Stimulated activated CD4-positive, alpha-beta T cell treated with anti-CD3 and anti-CD28 coated beads, Interleukin-2, amount 100 ng/mL, for 48 hours (primary cell): ENCODE measurements around the gene ORMDL3.

ENCODE experiments used
- DNase-seq, 2 donors: peaks; one replicate each; pipeline ENCODE4 v3.0.0-alpha.2; 2020

ORMDL3 gene

DNA sequence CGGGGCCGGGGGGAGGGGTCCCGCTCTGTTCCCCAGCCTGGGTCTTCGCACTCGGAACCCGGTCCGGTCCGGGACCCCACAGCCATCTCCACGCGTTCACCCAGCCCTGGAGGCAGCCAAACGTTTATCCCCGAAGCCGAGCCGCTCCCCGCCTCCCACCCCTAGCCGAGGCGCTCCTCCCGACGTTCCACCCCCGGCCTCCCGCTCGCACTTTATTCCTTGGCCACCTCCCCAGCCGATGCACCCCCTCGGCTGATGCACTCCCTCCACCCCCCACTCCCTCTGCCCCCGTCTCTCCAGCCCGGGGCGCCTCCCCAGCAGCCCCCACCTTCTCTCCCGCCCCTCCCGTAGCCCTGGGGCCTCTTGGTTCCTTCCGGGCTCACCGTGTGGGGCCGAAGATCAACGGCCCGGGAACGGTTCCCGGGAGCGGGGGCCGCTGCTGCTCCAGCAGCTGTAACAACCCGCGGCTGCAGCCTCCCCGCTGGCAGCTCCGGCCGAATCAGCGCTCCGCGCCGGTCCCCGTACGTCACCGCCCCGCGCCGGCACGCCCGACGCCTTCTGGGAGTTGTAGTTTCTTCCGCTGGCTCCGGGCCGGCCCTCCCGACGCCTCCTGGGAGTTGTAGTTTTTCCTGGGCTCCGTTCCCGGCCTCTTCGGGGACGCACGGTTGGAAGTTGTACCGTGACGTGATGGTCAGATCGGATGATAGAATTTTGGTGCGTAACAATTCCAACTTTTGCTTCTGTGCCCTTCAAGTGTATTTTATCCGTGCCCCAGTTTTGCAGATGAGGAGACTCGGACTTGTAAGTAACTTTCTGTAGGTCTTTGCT is at the start of gene ORMDL3, which contains the start of gene LRRC3C:
TSS of gene ORMDL3 (minus strand) at position 501 of the 828 bp plus-strand sequence. CDS start 3,398 bp downstream, outside the sequence.
TSS of gene LRRC3C (plus strand) at position 632 of the 828 bp plus-strand sequence. CDS start 13,792 bp downstream, outside the sequence.
- peak; percentile 89 to 91 for DNase-seq

DNA sequence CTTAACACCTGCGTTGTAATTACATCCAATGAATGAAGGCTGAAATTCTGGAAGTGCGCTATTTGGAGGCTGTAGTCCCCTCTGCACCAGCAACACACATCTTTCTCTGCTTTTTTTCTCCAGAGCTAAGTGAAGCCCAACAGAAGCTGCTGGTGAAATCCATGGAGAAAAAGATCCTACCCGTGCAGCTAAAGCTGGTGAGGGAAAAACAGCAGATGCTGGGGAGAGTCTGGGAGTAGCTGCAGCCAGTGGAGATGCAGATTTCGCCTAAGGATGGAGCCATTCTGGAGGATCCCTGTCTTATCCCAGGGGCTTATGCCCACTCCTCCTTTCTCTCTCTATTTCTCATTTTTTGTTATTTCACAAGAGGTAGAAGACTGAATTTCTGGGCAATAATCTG is 48.4 kb upstream of the ORMDL3 start:
- DNase-seq: no peak

DNA sequence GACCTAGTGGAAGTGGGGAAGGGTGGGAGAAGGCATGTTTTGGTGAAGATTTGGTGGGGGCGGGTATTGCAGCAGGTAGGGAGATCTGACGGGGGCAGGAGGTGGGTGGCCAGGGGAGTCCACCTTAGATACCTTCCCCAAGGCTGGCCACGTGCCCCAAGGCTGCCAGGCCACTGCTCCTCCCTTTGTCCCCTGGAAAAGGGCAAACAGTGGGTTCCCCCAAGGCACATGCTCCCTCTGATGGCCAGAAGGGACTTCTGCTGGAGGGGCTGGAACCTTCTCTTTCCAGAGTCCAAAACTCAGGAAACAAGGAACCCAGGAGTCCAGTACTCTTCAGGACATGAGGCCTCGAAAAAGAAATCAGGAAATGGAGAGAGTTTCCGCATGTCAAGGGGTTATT is 47.0 kb upstream of the ORMDL3 start:
- DNase-seq: no peak

GRCh38 chr17:39973496-39973895 is 46.1 kb upstream of the ORMDL3 start:
- no peak for DNase-seq

DNA sequence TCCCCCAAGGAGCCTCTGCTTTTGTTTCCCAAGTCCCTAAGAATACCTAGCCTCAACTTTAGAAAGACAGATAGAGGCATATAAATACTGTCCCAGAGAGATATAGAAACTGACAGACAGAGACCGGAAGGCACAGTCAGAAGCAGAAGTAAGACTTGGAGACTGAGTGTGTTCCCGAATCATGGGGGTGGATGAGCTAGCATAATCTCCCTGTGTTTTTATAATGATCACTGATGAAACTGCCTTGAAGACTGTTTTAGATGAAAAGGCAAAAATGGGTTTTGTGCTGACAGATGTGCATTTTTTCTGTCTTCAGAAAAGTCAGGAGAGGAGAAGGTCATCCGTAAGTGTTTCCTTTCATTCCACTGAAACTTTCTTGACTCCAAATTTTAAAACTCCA is 44.9 kb upstream of the ORMDL3 start:
- no peak for DNase-seq

DNA sequence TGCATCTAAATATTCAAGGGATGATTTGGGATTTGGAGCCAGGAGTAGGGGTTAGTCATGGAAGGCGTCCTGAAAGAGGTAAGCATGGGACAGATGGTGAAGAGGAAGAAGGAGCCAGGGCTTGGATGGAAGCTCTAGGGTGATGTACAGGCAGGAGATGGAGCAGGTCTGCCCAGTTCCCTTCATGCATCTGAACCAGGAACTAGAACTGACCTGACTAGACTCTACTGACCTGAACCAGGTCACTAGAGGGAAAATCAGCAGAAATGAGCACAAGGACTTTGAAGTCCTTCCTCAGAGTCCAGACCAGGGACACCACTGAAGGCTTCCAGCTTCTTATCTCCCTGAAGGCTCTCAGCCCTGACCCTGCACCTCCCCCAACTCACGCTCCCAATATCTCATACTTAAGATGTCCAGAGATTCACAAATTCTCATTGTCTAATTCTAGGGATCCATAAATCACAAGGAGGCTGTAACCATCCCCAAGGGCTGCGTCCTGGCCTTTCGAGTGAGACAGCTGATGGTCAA is 43.7 kb upstream of the ORMDL3 start:
- DNase-seq: no peak

- DNase-seq: no peak
These were observed 42.8 kb upstream of the ORMDL3 start for GRCh38 chr17:39970157-39970692.

- DNase-seq: no peak
These were observed 42.0 kb upstream of the ORMDL3 start for GRCh38 chr17:39969375-39969774.

- DNase-seq: no peak
These were observed 41.4 kb upstream of the ORMDL3 start for GRCh38 chr17:39968761-39969160.

GRCh38 chr17:39966771-39967170 is 39.4 kb upstream of the ORMDL3 start:
- DNase-seq: no peak

GRCh38 chr17:39965017-39965699 is 37.8 kb upstream of the ORMDL3 start:
- DNase-seq: no peak

DNA sequence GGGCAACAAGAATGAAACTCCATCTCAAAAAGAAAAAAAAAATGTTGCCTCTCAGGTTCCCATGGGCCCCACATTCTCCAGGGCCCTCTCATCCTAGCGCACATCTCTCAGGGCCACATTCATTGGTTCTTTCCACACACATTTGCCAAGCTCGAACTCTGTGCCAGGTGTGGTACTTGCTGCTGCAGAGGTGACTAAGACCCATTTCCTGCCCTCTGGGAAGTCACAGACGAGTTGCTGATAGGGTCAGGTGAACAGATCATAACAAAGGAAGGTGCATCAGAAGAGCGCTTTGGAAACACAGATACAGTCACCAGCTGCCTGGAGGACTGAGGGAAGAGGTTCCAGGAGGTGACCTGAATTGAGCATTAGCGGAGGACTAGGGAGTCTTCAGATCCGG is 36.4 kb upstream of the ORMDL3 start:
- no peak for DNase-seq

GRCh38 chr17:39962642-39963220 is 35.3 kb upstream of the ORMDL3 start, which contains the start of gene GSDMA:
Gene GSDMA (plus strand): TSS chr17:39963004. CDS start chr17:39965688, 2,684 bp downstream.
- no peak for DNase-seq

- DNase-seq: no peak
These were observed 33.2 kb upstream of the ORMDL3 start for GRCh38 chr17:39960524-39961041.

GRCh38 chr17:39955726-39956225 is 28.4 kb upstream of the ORMDL3 start:
- DNase-seq: no peak

GRCh38 chr17:39954876-39955275 is 27.5 kb upstream of the ORMDL3 start:
- DNase-seq: no peak

DNA sequence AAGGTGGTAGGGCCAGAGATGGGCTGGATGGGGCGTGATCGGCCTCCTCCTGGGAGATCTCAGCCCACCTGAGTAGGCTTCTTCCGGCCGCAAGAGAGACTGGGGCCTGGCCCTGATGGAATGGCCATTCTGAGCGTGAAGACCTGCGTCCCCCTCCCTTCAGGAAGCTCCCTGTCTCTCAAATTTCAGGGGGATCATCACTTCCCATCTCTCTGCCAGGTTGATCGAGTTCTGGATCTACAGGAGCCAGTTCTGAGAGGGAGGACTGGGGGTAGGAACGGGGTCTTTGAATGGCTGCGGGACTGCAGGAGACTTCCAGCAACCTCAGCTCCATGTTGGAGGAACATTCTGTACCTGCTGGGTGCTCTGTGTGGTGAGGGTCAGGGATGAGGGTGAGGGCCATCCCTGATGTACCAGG is 26.1 kb upstream of the ORMDL3 start:
- no peak for DNase-seq

- peak; percentile 86 to 87 for DNase-seq
These were observed 25.5 kb upstream of the ORMDL3 start for GRCh38 chr17:39952680-39953470.

- no peak for DNase-seq
These were observed 24.7 kb upstream of the ORMDL3 start for GRCh38 chr17:39951924-39952679.

DNA sequence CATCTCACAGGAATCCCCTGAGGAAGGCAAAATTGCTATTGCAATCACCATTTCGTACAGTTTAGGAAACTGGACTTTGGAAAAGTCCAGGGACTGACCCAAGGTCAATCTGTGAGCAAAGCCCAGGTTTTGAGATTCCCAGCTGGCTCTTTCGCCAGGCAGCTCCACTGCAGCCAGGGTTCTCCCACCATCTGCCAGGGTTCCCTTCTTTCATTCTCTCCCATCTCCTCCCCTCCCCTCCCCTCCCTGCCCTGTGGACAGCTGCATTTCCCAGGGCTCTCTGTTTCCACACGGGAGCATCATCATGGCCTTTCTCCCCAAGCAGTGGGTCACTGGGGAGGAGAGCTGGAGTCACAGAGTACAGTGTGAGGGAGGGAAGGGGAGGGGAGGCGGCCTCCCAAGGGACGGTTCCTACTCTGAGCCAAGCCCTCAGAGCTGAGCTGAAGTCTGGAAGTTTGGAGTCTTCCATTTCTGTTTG is 23.5 kb upstream of the ORMDL3 start:
- DNase-seq: no peak

GRCh38 chr17:39949028-39949427 is 21.6 kb upstream of the ORMDL3 start:
- DNase-seq: no peak
